Suprapubic skin (tissue), 4 donors: ENCODE results near the gene NEGR1.

ENCODE experiments used
- CTCF ChIP-seq, 2 donors: fragments of 200-600 bp in 1 of 2; fragments of 450-650 bp in 1 of 2; sonication (generic) in 1 of 2; IDR thresholded peaks; one replicate each; pipeline ENCODE4 v1.5.1; 2016 to 2019; ENCODE audit warnings: antibody characterized with exemption in 2 of 2, mild to moderate bottlenecking in 1 of 2, moderate library complexity in 1 of 2
- POLR2A ChIP-seq, 2 donors: fragments of 450-650 bp; IDR thresholded peaks; one replicate each; pipeline ENCODE4 v1.6.1; 2017; ENCODE audit warnings: antibody characterized with exemption in 2 of 2, mild to moderate bottlenecking in 2 of 2, moderate library complexity in 2 of 2
- POLR2AphosphoS5 ChIP-seq, 3 donors: sonication (generic); formaldehyde crosslinking; IDR thresholded peaks; one replicate each; pipeline ENCODE4 v1.6.1; 2017; ENCODE audit warnings: antibody characterized with exemption in 3 of 3

- TF ChIP-seq POLR2AphosphoS5 (IDR thresholded peaks at IDR 0.05): no peak
- TF ChIP-seq CTCF (IDR thresholded peaks at IDR 0.05): no peak
- TF ChIP-seq POLR2A (IDR thresholded peaks at IDR 0.05): no peak
Observed at GRCh38 chr1:71492298-71493041, 789.9 kb downstream of the NEGR1 start.
